Activated CD4-positive, alpha-beta T cell treated with anti-CD3 and anti-CD28 coated beads for 24 hours (primary cell): ENCODE data around the gene TESK2.

Experiments used
- DNase-seq, 2 donors: peaks; one replicate each; pipeline ENCODE4 v3.0.0-alpha.2; 2020; ENCODE audit warnings: low read depth in 2 of 2

Gene TESK2

GRCh38 chr1:45510036-45510971 lies 19.3 kb upstream of the TESK2 start:
- DNase-seq: no peak

GRCh38 chr1:45508295-45509151 lies 17.6 kb upstream of the TESK2 start:
- DNase-seq: no peak

- no peak for DNase-seq
Observed at GRCh38 chr1:45507893-45508292, 16.9 kb upstream of the TESK2 start.

GRCh38 chr1:45507195-45507594 lies 16.2 kb upstream of the TESK2 start:
- DNase-seq: no peak

- no peak for DNase-seq
Observed at GRCh38 chr1:45503462-45504360, 12.7 kb upstream of the TESK2 start.

GRCh38 chr1:45501505-45501859 lies 10.5 kb upstream of the TESK2 start:
- no peak for DNase-seq

- DNase-seq: no peak
Observed at GRCh38 chr1:45499415-45499769, 8.4 kb upstream of the TESK2 start.

GRCh38 chr1:45498279-45498678 lies 7.3 kb upstream of the TESK2 start:
- DNase-seq: no peak

GRCh38 chr1:45493116-45493697 lies 2.2 kb upstream of the TESK2 start:
- DNase-seq: peak in 1 of 2 donors; percentile 35

GRCh38 chr1:45492691-45493090 lies 1.7 kb upstream of the TESK2 start:
- DNase-seq: no peak

GRCh38 chr1:45491487-45492260 lies 711 bp upstream of the TESK2 start:
- no peak for DNase-seq

GRCh38 chr1:45490121-45490625 lies 790 bp downstream of the TESK2 start:
- no peak for DNase-seq

GRCh38 chr1:45489379-45489778 lies 1.6 kb downstream of the TESK2 start:
- peak; percentile 18 to 29 for DNase-seq

- no peak for DNase-seq
Observed at GRCh38 chr1:45488666-45489377, 2.1 kb downstream of the TESK2 start.

GRCh38 chr1:45485949-45486348 lies 5.0 kb downstream of the TESK2 start:
- no peak for DNase-seq

GRCh38 chr1:45479039-45479748 lies 11.8 kb downstream of the TESK2 start:
- DNase-seq: no peak

- DNase-seq: no peak
Observed at GRCh38 chr1:45478121-45478814, 12.7 kb downstream of the TESK2 start.

- no peak for DNase-seq
Observed at GRCh38 chr1:45477646-45478045, 13.3 kb downstream of the TESK2 start.
